Kidney (tissue), 14 donors: Measurements from ENCODE around the gene ALDH1L1. TPM values are rescaled to one million over a fixed set of nuclear protein-coding genes. Genes with fewer than 3 reads are reported as not detected.

Experiments used
- DNase-seq, 5 donors: peaks; one replicate each; pipeline ENCODE4 v3.0.0-alpha.2; 2013 to 2020
- FAIRE-seq: peaks from 2 replicates; lab custom pipeline; 2012; peaks lifted over from hg19 to GRCh38; lab: Jason Lieb, UNC
- H3K27ac ChIP-seq, 2 donors: one replicate each; pipeline ENCODE4 v1.7.0; 2013; ENCODE audit warnings: low read depth in 2 of 2, low read length in 2 of 2, inconsistent platforms in 1 of 2
- H3K27me3 ChIP-seq: one replicate; pipeline ENCODE4 v1.7.1; 2013; ENCODE audit warnings: low read length, inconsistent platforms; ENCODE audit not compliant: control insufficient read depth, insufficient read depth
- H3K36me3 ChIP-seq, 3 donors: one replicate each; pipeline versions ENCODE4 v1.7.0 to v1.7.1; 2013; ENCODE audit warnings: low read length in 3 of 3, control low read depth in 1 of 3, inconsistent platforms in 1 of 3; ENCODE audit not compliant: insufficient read depth in 3 of 3, control insufficient read depth in 2 of 3
- H3K4me1 ChIP-seq, 3 donors: one replicate each; pipeline versions ENCODE4 v1.7.0 to v1.7.1; 2013; ENCODE audit warnings: low read length in 3 of 3, inconsistent platforms in 1 of 3, low read depth in 1 of 3; ENCODE audit not compliant: control insufficient read depth in 2 of 3, insufficient read depth in 2 of 3
- H3K4me3 ChIP-seq, 3 donors: one replicate each; pipeline versions ENCODE4 v1.7.0 to v1.8.1; 2013; ENCODE audit warnings: low read length in 3 of 3, control low read depth in 1 of 3, inconsistent platforms in 1 of 3
- H3K9ac ChIP-seq, 3 donors: one replicate each; pipeline versions ENCODE4 v1.7.0 to v1.7.1; 2013; ENCODE audit warnings: low read length in 3 of 3, control low read depth in 1 of 3, inconsistent platforms in 1 of 3
- H3K9me3 ChIP-seq, 3 donors: one replicate each; pipeline versions ENCODE4 v1.7.0 to v1.7.1; 2013; ENCODE audit warnings: low read length in 3 of 3, control low read depth in 1 of 3, inconsistent platforms in 1 of 3; ENCODE audit not compliant: control insufficient read depth in 2 of 3, insufficient read depth in 1 of 3
- CTCF ChIP-seq: IDR thresholded peaks from 3 replicates; pipeline ENCODE4 v1.5.1; 2012; ENCODE audit warnings: mild to moderate bottlenecking, moderate library complexity, borderline replicate concordance; ENCODE audit not compliant: insufficient read depth; ENCODE audit errors: extremely low read depth
- intact Hi-C: fragments of 100-400 bp; cut with DNase I; formaldehyde crosslinking; loops from one replicate; pipeline ENCODE4 v1.11.1; 2022
- polyA plus RNA-seq: library from polyadenylated mRNA; stranded (reverse); fragments of 350-450 nt; fragmentation: Illumina TruSeq; extraction: RNeasy Lipid Tissue Mini Kit (QIAGEN cat#74804); gene quantifications from one replicate; pipeline ENCODE4 v1.2.3, GENCODE V29; 2014; ENCODE audit warnings: low read depth, low replicate concordance; ENCODE audit not compliant: insufficient read depth
- total RNA-seq: library from RNA; stranded (reverse); fragmentation: NEBNext Ultra II Directional; extraction: Animal tissue kit (Norgen Biotek cat#: 25700); gene quantifications from one replicate; pipeline ENCODE4 v1.2.1, GENCODE V29; 2021
- donor health status: control.
- donor health status: control.
- donor health status: control.
- donor health status: control.
- donor health status: control.
- donor health status: DM: yes; HTN: yes; CAD: no.
- donor health status: Normal renal cell carcinoma (clear cell type).

Gene ALDH1L1
- total and polyA plus RNA-seq, 2 donors from 2014 or later, result 60.0 to 199 TPM

GRCh38 chr3:126130081-126130855 is 50.1 kb downstream of the ALDH1L1 start:
- FAIRE-seq (no peak), DNase-seq (peak in 3 of 5 donors; percentile 8 to 73 (median 31))
- H3K4me3 ChIP-seq, result no peak overlapping the region
- no peak overlapping the region for H3K27ac ChIP-seq
- no peaks in the 10 kb centered on the region for H3K27me3 ChIP-seq
- H3K4me1 ChIP-seq, result peaks cover 0 to 3% (median 0%) of the 10 kb centered on the region in 3 donors
- no peak for TF ChIP-seq CTCF
- intact Hi-C loops, result loop anchor here (10.0 kb wide), 1 partner anchor 115 kb away; no protein-coding TSS in a partner anchor
- H3K36me3 ChIP-seq, result peaks cover 0 to 33% (median 9%) of the 10 kb centered on the region in 3 donors
- no peak overlapping the region for H3K9ac ChIP-seq
- no peaks in the 10 kb centered on the region for H3K9me3 ChIP-seq

GRCh38 chr3:126129398-126129891 is 50.9 kb downstream of the ALDH1L1 start:
- H3K4me3 ChIP-seq, result no peak overlapping the region
- DNase-seq, result peak in 4 of 5 donors; percentile 9 to 93 (median 22)
- no peak overlapping the region for H3K9ac ChIP-seq
- no peak for FAIRE-seq
- intact Hi-C loops, result loop anchor here (10.0 kb wide), 1 partner anchor 245 kb away; no protein-coding TSS in a partner anchor
- H3K36me3 ChIP-seq, result peaks cover 0 to 38% (median 11%) of the 10 kb centered on the region in 3 donors
- no peak overlapping the region for H3K27ac ChIP-seq
- no peaks in the 10 kb centered on the region for H3K9me3 ChIP-seq
- no peaks in the 10 kb centered on the region for H3K27me3 ChIP-seq
- H3K4me1 ChIP-seq, result peaks cover 0 to 3% (median 0%) of the 10 kb centered on the region in 3 donors
- TF ChIP-seq CTCF, result no peak

GRCh38 chr3:126128504-126129397 is 51.6 kb downstream of the ALDH1L1 start:
- intact Hi-C loops, result loop anchor here (10.0 kb wide), 1 partner anchor 246 kb away; no protein-coding TSS in a partner anchor

More at GRCh38 chr3:126128504-126129397, 51.6 kb downstream of the ALDH1L1 start:
- Histone ChIP-seq H3K36me3 (peaks cover 0 to 32% (median 11%) of the 10 kb centered on the region in 3 donors), H3K27me3 (no peaks in the 10 kb centered on the region), H3K4me3 (no peak overlapping the region), H3K9me3 (no peaks in the 10 kb centered on the region), H3K4me1 (peaks cover 0 to 3% (median 0%) of the 10 kb centered on the region in 3 donors), H3K9ac (no peak overlapping the region), H3K27ac (no peak overlapping the region)
- DNase-seq (peak in 3 of 5 donors; percentile 6 to 55 (median 24)), FAIRE-seq (no peak)
- no peak for TF ChIP-seq CTCF
